ENCODE results near the gene P2RX2.

Gene P2RX2

DNA sequence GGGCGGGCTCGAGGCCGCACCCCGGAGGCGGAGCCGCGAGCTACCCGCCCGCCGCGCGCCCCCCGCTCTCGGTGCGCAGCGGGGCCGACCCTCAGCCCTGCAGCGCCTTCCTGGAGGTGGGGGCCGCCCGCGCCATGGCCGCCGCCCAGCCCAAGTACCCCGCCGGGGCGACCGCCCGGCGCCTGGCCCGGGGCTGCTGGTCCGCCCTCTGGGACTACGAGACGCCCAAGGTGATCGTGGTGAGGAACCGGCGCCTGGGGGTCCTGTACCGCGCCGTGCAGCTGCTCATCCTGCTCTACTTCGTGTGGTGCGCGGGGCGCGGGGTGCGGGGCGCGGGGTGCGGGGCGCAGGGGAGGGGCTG is at the start of gene P2RX2:
P2RX2 (plus strand) TSS at position 94 of the 361 bp plus-strand sequence; CDS start at position 135, 41 bp downstream.
- in situ Hi-C loops (cut with HindIII; ENCODE audit: low sequenced_read_pairs): loop anchor here (25.0 kb wide), 1 partner anchor 206 kb away; no protein-coding TSS in a partner anchor

DNA sequence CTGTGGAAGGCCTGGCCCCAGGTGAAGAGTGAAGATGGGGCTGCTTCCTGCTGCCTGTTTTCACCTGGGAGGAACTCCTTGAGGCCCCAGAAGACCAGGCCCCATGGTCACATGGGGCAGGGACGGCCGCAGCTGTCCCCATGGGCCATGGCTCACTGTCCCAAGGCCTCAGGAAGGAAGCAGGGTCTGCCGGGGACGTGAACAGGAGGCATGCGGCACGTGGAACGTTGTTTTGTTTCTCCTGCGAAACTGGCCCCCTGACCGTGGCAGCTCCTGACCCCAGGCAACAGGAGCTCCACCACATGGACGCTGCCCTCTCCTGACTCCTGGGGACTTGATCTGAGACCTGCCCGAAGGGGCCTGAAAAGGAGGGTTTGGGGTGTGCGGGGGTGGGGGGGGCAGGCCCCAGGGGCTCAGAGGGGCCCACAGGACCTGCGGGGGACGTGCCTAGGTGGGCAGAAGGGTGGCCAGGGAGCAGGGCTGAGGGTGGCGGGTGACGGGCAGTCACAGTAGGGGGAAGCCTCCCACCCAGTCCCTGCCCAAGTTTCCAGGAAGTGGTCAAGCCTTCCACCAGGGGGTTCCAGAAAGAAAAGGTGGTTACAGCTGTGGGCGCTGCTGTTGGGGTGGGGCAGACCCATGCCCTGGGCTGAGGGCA is 49.6 kb upstream of the P2RX2 start:
- in situ Hi-C loops (cut with HindIII; ENCODE audit: low sequenced_read_pairs): no loop called here

DNA sequence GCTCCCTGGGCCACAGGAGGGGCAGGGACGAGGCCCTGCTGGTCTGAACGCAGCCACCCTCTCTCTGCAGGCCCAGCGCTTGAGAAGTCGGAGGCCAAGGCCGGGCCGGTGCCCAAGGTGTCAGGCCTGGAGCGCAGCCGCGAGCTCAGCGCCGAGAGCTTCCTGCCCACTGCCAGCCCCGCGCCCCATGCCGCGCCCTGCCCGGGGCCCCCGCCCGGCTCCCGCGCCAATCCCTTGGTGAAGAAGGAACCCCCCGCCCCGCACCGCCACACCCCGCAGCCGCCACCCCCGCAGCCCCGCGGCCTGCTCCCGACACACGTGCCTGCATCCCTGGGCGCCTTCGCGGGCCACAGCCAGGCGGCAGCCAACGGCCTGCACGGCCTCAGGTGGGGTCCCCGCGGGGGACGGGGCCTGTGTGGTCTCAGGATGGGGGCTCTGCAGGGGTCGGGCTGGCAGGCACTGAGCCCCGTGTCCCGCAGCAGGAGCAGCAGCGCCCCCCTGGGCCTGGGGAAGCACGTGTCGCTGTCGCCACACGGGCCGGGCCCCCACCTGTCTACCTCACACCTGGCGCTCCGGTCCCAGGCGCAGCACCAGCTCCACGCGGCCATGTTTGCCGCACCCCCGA is 48.6 kb upstream of the P2RX2 start:
- in situ Hi-C loops (cut with HindIII; ENCODE audit: low sequenced_read_pairs): no loop called here

DNA sequence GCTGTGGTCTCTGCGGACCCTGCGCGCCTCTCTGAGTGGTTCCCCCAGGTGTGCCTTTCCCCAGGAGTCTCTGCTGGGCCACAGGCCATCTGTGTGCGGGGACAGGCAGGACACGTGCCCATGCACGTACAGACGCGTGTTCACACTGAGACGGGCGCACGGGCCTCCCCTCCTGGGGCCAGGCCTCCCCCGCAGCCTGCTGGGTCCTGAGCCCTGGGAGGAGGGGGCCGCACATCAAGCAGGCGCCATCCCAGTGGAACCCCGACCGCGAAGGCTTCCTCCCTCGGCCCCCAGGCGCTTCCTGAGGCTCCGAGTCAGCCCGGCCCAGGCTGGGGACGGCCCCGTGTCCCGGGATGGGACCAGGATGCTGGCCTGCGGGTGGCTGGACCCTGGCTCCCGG is 47.9 kb upstream of the P2RX2 start:
- in situ Hi-C loops (cut with HindIII; ENCODE audit: low sequenced_read_pairs): no loop called here

DNA sequence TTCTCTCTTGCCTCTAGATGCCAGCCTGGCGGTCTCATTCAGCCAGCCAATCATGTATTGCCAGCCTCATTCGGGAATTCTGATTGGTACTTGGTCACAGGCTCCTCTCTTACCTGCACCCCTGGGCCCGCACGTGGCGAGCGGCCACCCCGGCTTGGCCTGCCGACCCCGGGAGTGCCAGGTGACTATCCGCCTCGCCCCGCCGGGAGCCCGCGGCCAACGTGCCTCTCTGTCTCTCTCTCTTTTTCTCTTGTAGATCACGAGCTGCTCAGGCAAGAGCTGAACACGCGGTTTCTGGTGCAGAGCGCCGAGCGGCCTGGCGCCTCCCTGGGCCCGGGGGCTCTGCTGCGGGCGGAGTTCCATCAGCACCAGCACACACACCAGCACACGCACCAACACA is 47.5 kb upstream of the P2RX2 start:
- in situ Hi-C loops (cut with HindIII; ENCODE audit: low sequenced_read_pairs): no loop called here

DNA sequence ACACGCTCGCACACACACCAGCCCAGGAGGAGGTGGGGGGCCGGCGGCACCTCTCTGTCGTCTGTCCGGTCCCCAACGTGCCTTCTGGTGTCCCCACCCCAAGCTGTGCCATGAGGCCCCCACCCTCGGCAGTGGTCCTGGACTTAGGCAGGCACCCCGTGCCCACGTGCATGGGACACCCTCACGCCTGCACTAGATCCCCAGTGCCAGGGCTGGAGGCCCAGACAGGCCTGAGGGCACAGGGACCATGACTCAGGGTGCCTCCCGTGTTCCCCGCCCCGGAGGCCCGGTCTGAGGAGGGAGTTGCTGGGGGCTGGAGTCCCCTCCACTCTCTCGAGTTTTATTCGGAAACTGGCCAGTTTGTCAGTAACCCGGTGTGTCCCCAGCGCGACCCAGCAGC is 47.0 kb upstream of the P2RX2 start:
- in situ Hi-C loops (cut with HindIII; ENCODE audit: low sequenced_read_pairs): no loop called here

DNA sequence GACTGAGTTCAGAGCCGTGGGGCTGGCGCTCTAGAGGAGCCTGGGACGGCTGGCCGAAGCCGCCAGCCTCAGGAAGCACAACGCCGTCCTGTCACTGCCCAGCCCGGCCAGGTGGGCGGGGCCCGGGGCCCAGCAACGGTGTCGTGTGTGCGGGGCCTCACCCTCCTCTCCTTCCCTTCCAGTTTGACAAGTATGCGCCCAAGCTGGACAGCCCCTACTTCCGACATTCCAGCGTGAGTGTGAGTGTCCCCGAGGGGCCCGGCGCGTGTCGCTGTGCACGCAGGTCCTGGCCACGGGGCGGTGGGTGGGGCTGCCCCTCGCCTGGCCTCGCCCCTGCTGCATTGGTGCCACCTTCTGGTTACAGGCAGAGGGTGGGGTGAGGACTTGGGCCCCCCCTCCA is 46.5 kb upstream of the P2RX2 start:
- in situ Hi-C loops (cut with HindIII; ENCODE audit: low sequenced_read_pairs): no loop called here

DNA sequence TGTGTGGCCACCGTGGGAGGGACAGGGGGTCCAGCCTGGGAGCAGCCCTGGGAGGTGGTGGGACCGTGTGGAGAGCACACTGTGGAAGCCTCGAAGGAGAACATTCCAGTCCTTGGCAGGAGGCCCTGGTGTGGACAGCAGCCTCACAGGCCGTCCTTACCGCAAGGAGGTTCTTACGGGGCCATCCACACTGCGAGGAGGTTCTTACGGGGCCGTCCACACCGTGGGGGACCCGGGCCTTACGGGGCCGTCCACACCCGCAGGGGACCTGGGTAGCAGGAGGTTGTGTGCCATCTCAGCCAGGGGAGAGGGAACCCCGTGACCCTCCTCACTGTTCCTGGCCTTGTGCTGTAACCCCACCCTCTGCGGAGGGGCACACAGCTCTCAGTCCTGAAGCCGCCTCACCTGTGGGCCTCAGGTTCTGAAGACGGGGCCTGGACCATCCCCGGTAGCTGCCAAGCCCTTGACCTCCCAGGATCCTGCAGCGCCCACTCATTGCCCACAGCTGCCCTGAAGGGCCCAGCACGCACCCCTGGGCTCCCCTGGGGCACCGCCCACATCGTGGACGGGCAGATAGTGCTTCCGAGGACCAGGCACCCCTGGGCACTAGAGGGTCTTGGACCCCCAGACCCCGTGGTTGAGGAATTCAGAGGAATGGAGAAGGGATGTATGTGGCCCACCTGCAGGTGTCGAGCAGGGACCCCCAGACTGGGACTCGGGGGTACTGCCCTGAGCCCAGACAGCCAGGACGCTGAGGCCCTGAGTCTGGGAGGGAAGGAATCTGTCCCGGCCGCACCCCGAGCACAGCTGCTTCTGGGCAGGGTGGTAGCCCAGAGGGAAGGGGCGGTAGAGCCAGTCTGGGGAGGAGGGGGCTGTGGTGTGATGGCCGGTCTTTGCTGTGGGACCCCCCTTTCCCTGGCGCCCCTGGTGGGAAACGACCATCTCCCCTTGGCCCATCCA is 45.5 kb upstream of the P2RX2 start:
- in situ Hi-C loops (cut with HindIII; ENCODE audit: low sequenced_read_pairs): no loop called here

DNA sequence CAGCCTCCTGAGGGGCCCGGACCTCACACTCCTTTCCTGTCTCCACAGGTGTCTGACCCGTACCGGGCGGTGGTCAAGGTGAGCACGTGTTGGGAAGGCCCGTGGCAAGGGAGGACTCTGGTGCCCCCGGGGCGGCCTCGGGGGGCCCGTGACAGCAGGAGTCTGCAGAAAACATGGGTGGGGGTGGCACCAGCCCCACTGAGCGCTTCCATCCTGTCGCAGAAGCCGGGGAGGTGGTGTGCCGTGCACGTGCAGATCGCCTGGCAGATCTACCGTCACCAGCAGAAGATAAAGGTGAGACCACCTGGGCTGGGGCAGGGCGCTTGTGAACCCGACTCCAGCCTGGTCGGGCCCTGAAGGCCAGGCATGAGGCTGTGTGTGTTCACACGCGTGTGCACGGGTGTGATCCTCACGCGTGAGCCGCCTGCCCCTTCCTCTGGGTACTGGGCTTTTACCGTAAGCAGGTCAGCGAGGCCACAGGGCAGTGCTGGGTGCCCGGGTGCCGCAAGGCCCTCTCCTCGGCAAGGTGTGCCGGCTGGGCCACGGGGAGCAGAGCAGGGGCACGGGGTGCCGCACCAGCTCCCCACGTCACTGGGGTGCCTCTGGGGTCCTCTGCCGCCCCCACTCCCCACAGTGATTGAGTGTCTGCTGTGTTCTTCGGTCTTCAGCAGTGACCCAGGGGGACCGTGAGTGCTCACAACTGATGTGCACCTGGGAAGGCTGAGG is 44.1 kb upstream of the P2RX2 start:
- in situ Hi-C loops (cut with HindIII; ENCODE audit: low sequenced_read_pairs): no loop called here

DNA sequence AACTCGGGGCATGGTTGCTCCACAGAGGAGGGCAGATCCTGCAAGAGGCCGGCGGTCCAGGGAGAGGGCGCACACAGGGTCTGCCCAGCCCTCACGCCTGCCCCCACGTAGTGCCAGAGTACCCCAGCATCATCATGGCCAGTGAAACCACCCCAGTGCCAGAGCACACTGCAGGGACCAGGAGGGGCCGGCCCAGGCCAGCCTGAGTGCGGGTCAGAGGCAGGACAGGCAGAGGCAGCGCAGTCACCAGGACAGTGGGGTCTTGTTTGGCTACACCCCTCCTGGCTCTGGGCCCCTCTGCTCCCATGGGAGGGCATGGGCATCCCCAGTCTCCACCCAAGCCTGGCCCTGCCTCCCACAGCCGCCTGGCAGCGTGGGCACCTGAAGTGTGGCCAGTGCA is 42.9 kb upstream of the P2RX2 start:
- in situ Hi-C loops (cut with HindIII; ENCODE audit: low sequenced_read_pairs): no loop called here

DNA sequence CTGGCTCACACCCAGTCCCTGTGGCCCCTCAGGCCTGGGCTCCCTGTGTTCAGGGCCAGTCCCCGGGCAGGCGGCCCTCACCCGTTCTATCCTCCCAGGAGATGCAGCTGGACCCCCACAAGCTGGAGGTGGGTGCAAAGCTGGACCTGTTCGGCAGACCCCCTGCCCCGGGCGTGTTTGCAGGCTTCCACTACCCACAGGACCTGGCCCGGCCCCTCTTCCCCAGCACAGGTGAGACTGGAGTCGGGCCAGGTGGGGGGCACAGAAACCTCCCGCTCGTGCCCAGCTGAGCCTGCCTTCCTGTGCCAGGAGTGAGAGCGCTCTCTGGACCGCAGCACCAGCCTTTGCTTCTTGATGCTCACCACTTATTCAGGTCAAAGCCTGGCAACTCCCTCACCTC is 41.9 kb upstream of the P2RX2 start:
- in situ Hi-C loops (cut with HindIII; ENCODE audit: low sequenced_read_pairs): no loop called here

DNA sequence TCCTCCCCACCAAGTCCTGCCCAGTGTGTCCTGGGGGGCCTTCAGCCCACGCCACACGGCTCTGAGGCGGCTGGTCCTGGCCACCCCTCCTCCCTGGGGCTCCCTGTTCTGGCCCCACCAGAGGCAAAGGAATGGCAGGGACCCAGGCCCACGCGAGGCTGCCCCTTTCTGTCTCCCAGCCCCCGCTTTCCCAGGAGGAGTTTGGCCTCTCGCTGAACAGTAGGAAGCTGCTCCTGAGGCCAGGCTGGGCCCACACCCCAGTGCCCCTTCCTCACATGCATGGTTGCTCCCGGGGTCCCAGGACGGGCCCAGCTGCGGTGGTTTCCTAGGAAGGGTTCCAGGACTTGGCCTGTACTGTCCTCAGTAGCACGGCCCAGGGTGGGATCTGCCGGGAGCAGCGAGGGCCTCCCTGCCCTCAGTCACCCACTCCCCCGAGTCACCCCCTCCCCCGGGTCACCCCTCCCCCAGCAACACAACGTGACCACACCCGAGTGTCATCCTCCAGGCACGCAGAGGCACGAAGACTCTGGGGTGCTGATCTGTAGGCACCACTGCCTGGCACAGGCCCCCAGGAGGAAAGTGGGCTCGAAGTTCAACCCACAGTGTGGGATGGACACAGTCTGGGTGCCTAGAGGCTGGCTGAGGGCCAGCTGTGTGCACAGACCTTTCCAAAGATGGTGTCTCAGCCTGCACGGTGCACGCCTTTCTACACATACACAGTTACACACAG is 41.2 kb upstream of the P2RX2 start:
- in situ Hi-C loops (cut with HindIII; ENCODE audit: low sequenced_read_pairs): no loop called here

DNA sequence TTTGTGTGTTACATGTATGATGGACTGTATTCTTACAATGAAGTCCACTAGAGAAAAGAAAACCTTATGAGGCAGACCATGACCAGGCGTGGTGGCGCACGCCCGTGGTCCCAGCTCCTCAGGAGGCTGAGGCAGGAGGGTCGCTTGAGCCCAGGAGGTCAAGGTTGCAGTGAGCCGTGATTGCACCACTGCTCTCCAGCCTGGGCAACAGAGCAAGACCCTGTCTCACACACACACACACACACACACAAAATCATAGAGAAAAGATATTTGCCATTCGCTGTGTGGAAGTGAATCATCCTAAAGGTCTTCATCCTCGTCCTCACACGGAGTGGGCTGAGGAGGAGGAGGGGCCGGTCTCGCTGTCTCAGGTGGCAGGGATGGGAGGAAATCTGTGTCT is 40.5 kb upstream of the P2RX2 start:
- in situ Hi-C loops (cut with HindIII; ENCODE audit: low sequenced_read_pairs): no loop called here

DNA sequence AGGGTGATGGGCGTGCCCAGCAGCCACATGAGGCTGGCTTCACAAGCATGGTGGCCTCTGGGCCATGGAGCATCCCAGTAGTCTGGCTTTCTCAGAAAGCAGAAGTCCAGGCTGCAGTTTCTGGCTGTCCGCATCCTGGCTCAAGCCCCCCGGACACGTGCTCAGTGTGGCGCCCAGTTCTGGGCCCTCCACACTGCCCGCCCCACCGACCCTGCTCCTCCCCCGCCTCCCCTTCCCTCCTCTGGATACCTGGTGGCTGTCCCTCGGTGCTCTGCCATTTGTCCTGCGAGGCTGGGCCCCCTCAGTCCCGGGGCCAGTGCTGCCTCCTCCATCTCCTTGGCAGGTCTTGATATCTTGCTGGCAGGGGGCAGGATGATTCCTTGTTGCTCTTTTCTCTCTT is 39.8 kb upstream of the P2RX2 start:
- in situ Hi-C loops (cut with HindIII; ENCODE audit: low sequenced_read_pairs): no loop called here

DNA sequence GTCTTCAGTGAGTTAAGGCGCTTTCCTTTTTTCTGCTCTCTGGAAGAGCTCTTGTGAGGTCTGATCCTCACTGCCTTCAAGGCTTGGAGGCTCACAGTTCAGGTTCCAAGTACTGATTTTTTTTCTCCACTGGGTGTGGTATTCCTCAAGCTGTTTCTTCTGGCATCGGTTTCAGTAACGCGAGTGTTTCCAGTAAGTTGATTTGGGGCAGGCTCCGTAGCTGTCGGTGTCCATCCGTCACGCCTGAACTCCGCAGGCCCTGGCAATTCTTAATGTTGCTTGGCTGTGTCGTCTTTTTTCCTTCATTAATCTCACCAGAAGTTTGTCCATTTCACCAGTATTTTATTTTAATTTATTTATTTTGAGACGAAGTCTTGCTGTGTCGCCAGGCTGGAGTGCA is 38.8 kb upstream of the P2RX2 start:
- in situ Hi-C loops (cut with HindIII; ENCODE audit: low sequenced_read_pairs): no loop called here

DNA sequence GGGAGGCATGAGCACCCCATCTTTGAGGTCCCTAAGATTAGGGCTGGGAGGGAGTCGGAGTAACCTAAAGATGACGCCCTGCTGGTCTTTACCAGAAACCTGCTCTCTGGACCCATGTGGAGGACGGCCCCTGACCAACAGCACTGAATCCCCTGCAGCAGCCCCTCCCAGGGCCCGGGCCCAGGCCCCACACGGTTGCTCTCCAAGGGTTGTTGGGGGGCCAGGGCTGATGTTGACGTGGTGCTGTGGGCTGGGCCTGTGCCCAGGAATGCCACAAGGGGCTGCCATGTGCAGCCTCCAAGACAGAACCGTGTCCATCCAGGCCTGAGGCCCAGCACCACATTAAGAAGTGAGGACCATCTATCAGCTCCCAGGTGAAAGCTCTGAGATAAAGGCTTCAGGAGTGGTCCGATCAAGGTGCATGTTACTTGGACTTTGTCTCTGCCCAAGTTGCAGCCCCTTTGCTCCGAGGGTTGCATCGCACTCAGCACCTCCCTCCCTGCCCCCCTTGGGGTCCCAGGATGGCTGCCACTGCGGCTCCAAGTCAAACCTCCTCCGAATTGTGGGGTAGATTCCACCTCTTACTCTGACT is 37.8 kb upstream of the P2RX2 start:
- in situ Hi-C loops (cut with HindIII; ENCODE audit: low sequenced_read_pairs): no loop called here

DNA sequence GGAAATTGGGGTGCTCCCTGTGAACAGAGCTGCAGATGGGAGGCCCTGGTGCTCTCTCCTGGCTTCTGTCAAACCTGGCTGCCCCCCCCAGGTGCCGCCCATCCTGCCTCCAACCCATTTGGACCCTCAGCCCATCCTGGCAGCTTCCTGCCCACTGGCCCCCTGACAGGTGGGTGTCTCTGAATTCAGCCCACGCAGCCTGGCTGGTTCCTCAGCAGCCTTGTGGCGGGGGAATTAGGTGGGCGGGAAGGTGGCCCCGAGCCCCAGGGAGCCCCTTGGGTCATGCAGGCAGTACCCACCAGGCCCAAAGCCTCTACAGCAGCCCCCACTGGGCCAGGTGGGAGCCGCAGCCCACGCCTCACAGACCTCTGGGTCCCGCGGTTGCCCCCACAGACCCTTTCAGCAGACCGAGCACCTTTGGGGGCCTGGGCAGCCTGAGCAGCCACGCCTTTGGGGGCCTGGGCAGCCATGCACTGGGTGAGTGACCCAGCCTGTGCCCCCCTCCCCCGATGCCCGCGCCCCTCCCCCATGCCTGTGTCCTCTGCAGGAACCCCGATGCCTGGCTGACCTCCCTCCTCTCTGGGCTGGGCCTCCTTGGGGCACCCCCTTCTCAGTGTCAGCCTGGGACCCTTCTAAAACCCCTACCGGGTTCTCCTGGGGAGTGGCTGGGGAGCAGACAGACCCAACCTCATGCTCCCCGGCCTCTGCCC is 37.1 kb upstream of the P2RX2 start:
- in situ Hi-C loops (cut with HindIII; ENCODE audit: low sequenced_read_pairs): no loop called here

DNA sequence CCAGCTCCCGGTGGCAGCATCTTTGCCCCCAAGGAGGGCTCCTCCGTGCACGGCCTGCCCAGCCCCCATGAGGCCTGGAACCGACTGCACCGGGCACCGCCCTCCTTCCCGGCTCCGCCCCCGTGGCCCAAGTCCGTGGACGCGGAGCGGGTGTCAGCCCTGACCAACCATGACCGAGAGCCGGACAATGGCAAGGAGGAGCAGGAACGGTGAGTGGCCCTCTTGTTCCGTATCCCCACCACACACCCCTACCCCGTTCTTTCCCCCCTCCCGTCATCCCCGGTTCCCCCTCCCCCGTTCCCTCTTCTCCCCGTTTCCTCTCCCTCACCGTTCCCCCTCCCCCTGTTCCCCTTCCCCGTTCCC is 36.5 kb upstream of the P2RX2 start:
- in situ Hi-C loops (cut with HindIII; ENCODE audit: low sequenced_read_pairs): no loop called here

DNA sequence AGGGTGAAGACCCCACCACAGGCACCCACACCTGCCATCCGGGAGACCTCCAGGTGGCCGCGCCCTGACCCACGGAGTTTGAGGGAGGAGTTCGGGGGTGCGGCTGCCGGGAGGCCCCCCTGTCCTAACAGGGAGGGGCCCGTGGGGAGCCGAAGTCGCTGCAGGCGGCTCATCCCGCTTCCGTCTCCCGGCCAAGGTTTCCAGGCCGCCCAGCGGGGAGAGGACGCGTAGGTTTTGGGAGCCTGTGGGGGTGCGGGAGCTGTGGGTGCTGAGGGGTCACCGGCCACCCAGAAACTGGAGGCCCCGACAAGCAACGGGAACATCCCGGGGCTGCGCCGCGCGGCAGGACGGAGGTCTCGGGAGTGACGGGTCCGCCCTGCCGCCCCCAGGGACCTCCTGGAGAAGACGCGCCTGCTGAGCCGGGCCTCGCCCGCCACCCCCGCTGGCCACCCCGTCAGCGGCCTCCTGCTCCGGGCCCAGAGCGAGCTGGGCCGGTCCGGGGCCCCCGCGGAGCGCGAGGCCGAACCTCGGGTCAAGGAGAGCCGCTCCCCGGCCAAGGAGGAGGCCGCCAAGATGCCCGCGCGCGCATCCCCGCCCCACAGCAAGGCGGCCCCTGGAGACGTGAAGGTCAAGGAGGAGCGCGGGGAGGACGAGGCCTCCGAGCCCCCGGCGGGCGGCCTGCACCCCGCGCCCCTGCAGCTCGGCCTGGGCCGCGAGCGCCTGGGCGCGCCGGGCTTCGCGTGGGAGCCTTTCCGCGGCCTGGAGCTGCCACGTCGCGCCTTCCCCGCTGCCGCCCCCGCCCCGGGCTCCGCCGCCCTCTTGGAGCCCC is 35.8 kb upstream of the P2RX2 start:
- in situ Hi-C loops (cut with HindIII; ENCODE audit: low sequenced_read_pairs): no loop called here
